Fibroblast of pulmonary artery (primary cell): ENCODE measurements around the gene NKAIN2.
"Not testable (repeated sequence)": the region's sequence is repeated elsewhere in the genome, so short reads cannot be mapped to it uniquely, and the experiment has no call there.

Experiments
- DNase-seq: peaks from one replicate; pipeline ENCODE4 v3.0.0-alpha.2; 2010; ENCODE audit warnings: low read depth
- H3K4me3 ChIP-seq: replicated peaks from 2 replicates; pipeline ENCODE4 v1.5.1; 2011; ENCODE audit warnings: low read depth, mild to moderate bottlenecking, control low read depth, low read length, moderate library complexity
- TF ChIP-seq, protein P1 (sequence below): IDR thresholded peaks from 2 replicates; pipeline ENCODE4 v1.5.1; 2011; ENCODE audit warnings: mild to moderate bottlenecking, control low read depth, low read length, inconsistent platforms; ENCODE audit errors: missing control alignments

NKAIN2 gene

DNA sequence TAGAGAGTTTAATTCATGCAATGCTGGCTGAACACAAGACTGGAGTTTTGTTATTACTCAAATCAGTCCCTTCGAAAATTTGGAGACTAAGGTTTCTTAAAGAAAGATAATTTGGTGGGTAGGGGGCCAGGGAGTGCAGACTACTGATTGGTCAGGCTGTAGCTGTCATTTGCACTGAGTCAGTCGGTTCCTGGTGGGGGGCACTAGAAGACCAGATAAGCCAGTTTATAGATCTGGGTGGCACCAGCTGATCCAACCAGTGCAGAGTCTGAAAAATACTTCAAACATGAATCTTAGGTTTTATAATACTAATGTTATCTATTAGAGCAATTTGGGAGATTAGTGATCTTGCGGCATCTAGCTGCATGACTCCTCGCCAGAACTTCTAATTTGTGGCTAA lies 530.7 kb downstream of the NKAIN2 start:
- no peak for DNase-seq
- no peak overlapping the region for H3K4me3 ChIP-seq

DNA sequence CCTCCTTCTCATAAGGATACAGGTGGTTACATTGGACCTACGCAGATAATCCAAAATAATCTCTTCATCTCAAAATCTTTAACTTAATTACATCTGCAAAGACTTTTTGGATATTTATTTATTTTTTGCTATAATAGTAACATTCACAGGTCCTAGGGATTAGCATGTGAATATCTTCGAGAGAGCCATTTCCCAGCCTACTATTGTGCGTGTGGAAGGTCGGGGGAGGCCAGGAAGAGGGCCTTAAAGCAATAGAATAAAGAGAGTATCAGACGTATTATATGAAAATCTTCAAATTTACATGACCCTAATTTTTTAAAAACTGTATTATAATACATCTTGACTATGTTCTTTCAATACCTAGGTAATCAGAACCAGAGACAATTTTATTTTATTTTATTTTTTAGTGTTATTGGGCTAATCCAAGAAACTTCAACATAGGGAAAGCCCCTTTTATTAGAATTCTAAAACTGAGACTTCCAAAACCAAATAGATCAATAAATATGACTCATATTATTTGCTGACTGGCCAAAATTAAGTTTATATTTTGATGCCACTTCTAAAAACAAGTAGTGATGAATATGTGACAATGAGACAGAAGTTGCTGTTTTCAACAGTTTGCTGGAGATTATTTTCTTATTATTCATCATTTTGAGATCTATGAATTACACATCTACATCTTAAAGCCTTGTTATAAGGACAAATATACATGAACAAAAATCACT lies 536.1 kb downstream of the NKAIN2 start:
- DNase-seq = no peak
- H3K4me3 ChIP-seq = no peak overlapping the region
- TF ChIP-seq, protein P1, sequence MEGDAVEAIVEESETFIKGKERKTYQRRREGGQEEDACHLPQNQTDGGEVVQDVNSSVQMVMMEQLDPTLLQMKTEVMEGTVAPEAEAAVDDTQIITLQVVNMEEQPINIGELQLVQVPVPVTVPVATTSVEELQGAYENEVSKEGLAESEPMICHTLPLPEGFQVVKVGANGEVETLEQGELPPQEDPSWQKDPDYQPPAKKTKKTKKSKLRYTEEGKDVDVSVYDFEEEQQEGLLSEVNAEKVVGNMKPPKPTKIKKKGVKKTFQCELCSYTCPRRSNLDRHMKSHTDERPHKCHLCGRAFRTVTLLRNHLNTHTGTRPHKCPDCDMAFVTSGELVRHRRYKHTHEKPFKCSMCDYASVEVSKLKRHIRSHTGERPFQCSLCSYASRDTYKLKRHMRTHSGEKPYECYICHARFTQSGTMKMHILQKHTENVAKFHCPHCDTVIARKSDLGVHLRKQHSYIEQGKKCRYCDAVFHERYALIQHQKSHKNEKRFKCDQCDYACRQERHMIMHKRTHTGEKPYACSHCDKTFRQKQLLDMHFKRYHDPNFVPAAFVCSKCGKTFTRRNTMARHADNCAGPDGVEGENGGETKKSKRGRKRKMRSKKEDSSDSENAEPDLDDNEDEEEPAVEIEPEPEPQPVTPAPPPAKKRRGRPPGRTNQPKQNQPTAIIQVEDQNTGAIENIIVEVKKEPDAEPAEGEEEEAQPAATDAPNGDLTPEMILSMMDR = no peak

More for the DNA sequence above, 530.7 kb downstream of the NKAIN2 start:
- TF ChIP-seq, protein P1 = no peak

DNA sequence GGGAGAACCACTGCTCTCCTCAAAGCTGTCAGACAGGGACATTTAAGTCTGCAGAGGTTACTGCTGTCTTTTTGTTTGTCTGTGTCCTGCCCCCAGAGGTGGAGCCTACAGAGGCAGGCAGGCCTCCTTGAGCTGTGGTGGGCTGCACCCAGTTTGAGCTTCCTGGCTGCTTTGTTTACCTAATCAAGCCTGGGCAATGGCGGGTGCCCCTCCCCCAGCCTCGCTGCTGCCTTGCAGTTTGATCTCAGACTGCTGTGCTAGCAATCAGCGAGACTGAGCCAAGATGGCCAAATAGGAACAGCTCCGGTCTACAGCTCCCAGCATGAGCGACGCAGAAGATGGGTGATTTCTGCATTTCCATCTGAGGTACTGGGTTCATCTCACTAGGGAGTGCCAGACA lies 544.7 kb downstream of the NKAIN2 start:
- not testable (repeated sequence) for H3K4me3 ChIP-seq, DNase-seq

DNA sequence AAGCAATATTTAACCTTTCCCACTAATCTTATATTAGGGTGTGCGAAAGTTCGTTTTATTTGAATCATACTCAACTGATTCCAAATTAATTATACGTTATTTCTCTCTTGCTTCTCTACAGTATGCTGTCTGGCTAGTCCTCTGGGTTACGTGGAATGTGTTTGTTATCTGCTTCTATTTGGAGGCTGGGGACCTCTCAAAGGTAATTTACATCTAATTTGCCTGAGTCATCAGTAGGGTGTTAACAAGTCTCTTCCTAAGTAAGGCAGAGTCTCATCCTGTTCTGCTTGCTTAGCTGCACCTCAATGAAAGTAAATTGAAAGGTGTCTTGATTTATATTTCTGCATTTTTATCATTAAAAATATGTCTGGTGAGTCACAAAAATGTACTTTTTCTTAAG lies 551.5 kb downstream of the NKAIN2 start:
- TF ChIP-seq, protein P1 = no peak
- DNase-seq = no peak

DNA sequence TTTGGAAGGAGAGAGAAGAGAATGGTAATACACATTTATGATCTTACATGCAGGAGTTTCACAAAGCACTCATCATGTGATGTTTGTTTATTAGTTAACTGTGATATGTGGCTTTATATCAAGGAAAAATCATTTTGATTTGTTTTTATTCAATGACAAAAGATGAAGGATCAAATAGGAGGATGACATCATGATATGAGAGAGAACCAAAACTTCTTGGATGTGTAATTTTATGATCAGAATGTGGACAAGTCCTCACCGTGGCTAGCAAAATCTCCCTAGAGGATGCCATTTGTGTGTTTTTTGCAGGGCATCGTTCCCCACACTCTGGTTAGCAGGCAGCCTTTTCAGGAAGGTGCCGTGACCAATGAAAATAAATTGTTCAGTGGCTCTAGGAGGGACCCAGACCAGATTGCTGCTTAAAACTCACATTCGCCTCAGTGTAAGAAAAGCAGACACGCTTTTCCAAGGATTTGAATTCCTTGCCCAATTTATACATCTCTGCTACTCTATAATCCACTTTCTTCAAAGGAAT lies 552.7 kb downstream of the NKAIN2 start:
- H3K4me3 ChIP-seq = no peak overlapping the region
- TF ChIP-seq, protein P1 = no peak
- no peak for DNase-seq

More for the DNA sequence above, 551.5 kb downstream of the NKAIN2 start:
- H3K4me3 ChIP-seq = no peak overlapping the region

DNA sequence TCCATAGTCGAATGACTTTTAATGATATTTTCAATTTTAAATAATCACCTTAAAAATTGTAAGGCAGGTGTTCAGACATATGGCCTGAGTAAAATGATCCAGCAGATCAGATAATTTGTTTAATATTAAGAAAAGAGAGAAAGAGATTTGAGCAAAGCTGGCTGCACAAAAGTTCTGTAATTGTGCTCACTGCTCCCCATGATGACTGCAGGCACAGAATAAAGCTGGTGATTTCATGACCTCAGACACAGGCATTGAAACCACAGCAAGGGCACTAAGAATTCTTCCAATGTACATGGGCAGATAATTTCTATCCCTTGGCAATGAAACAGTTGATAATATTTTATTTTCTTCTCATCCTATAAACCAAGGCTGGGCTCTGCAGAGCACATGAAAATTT lies 553.1 kb downstream of the NKAIN2 start:
- H3K4me3 ChIP-seq = no peak overlapping the region
- TF ChIP-seq, protein P1 = no peak
- no peak for DNase-seq

DNA sequence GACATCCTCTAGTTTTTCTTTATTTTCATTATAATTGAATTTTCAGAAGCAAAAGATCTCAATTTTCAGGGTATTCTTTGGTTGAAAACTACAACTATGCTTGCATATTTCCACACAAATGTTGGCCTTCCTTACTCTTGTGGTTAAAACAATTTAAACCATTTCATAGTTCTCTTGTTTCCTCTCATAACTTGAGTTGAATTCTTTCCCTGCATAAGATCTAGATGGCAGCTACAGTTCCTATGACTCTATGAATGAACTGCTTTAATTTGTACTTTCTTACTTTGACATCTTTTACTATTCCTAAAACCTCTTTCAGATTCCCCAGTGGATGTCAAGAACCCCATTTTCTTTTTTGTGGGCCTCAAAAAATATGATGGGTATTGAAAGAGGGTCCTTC lies 564.5 kb downstream of the NKAIN2 start:
- peak; percentile 3 for DNase-seq
- H3K4me3 ChIP-seq = no peak overlapping the region
- TF ChIP-seq, protein P1 = no peak
